ENCODE results near the gene SKI.

DNA sequence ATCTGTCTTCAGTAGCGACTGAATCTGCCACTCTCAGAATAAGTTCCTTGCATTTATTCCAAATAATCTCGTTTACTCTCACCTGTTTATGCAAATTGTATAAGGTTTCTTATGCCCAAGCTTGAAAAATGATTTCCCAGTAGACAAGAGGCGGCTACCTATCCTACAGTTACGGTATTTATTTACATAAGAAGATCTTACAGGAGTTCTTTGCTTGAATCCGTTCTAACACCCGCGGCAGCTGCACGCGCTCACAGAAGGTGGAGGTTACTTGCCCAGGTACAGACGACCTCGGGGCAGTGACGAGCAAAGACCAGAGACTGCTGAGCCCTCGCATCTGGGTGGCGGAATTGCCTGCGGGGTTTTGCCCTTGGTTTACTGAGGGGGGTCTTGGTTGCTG lies 79.9 kb downstream of the SKI start:
- TF ChIP-seq, protein P1, sequence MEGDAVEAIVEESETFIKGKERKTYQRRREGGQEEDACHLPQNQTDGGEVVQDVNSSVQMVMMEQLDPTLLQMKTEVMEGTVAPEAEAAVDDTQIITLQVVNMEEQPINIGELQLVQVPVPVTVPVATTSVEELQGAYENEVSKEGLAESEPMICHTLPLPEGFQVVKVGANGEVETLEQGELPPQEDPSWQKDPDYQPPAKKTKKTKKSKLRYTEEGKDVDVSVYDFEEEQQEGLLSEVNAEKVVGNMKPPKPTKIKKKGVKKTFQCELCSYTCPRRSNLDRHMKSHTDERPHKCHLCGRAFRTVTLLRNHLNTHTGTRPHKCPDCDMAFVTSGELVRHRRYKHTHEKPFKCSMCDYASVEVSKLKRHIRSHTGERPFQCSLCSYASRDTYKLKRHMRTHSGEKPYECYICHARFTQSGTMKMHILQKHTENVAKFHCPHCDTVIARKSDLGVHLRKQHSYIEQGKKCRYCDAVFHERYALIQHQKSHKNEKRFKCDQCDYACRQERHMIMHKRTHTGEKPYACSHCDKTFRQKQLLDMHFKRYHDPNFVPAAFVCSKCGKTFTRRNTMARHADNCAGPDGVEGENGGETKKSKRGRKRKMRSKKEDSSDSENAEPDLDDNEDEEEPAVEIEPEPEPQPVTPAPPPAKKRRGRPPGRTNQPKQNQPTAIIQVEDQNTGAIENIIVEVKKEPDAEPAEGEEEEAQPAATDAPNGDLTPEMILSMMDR (IDR thresholded peaks at IDR 0.05): no peak
- TF ChIP-seq POLR2A (IDR thresholded peaks at IDR 0.05): no peak
- no peak for TF ChIP-seq EP300 (IDR thresholded peaks at IDR 0.05)
- TF ChIP-seq POLR2AphosphoS5 (IDR thresholded peaks at IDR 0.05): no peak
